22Rv1 (cell line): ENCODE data around the gene SLC40A1.

ENCODE experiments used
- ZFX ChIP-seq: fragments of 450-650 bp; IDR thresholded peaks from 2 replicates; pipeline ENCODE4 v1.6.1; 2017; ENCODE audit warnings: antibody characterized with exemption, borderline replicate concordance
- TF ChIP-seq, protein P1 (sequence below): fragments of 450-650 bp; IDR thresholded peaks from 2 replicates; pipeline ENCODE4 v1.5.1; 2017; ENCODE audit warnings: mild to moderate bottlenecking

- TF ChIP-seq, protein P1, sequence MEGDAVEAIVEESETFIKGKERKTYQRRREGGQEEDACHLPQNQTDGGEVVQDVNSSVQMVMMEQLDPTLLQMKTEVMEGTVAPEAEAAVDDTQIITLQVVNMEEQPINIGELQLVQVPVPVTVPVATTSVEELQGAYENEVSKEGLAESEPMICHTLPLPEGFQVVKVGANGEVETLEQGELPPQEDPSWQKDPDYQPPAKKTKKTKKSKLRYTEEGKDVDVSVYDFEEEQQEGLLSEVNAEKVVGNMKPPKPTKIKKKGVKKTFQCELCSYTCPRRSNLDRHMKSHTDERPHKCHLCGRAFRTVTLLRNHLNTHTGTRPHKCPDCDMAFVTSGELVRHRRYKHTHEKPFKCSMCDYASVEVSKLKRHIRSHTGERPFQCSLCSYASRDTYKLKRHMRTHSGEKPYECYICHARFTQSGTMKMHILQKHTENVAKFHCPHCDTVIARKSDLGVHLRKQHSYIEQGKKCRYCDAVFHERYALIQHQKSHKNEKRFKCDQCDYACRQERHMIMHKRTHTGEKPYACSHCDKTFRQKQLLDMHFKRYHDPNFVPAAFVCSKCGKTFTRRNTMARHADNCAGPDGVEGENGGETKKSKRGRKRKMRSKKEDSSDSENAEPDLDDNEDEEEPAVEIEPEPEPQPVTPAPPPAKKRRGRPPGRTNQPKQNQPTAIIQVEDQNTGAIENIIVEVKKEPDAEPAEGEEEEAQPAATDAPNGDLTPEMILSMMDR: no peak
- TF ChIP-seq ZFX: no peak
These were observed 11.2 kb downstream of the SLC40A1 start for GRCh38 chr2:189569295-189569910.
